ENCODE data around the gene GALR2. TPM values are rescaled to one million over a fixed set of nuclear protein-coding genes. Genes with fewer than 3 reads are reported as not detected.

Gene GALR2
- total and polyA plus RNA-seq, 9 of the 15 experiments (the other 6 are each of a cell fraction or from before 2014, with no cell fraction given): 0.34 TPM; not detected in 8

DNA sequence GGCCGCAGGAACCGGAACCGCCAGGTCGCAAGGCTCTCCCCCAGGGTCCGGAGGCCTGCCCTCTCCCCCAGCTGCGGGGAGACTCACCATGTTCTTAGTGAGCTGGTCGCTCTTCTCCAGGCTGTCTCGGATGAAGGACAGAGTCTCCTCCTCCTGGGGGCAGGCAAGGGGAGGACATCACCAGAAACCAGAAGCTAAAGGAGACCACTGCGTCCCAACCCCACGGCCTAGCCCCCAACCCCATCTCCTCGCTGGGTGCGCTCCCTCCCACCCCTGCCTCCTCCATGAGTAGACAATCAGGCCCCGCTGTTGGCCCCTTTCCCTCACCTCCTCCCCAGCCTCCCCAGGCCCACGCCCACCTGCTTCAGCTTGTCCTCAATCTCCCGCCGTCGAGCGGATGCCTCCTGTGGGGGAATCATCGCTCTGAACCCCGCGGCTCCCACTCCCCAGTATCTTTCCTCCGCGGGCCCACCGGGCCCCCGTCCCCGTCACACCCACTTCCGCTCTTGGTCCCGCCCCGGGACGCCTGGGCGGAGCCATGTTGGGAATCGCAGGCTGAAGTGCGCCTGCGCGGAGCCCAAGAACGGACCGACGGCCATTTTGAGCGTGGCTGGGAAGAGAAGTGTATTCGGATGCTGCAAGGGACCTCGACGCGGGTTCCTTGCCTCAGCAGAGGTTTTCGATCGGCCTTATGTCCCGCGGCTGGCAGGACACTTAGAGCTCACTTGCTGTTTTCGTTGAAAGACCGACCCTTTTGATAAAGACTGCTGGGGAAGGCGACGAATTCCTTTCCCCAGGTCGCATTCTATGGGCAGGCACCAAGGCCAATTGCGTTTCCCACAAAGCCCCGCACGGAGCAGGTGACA, 28.9 kb downstream of the GALR2 start, which contains the start of gene EXOC7 (continued):
- TF ChIP-seq MYBL2 (IDR thresholded peaks at IDR 0.05; ENCODE audit: low read depth): no peak
- no peak for TF ChIP-seq MYBL2 (CRISPR knock-in tag; IDR thresholded peaks at IDR 0.05; ENCODE audit: borderline replicate concordance)
- no peak for TF ChIP-seq ETV6 (IDR thresholded peaks at IDR 0.05; ENCODE audit: borderline replicate concordance in 1 of 2, low read depth in 2 of 2, low read length in 1 of 2)
- no peak for TF ChIP-seq ETV6 (CRISPR knock-in tag; IDR thresholded peaks at IDR 0.05; ENCODE audit: borderline replicate concordance)
- TF ChIP-seq CBX1 (IDR thresholded peaks at IDR 0.05; ENCODE audit: low read depth): peak; percentile 20
- no peak for TF ChIP-seq HNRNPH1 (optimal IDR thresholded peaks at IDR 0.05; ENCODE audit: low read depth, low read length)
- TF ChIP-seq SPI1 (IDR thresholded peaks at IDR 0.05; ENCODE audit: borderline replicate concordance, low read depth, low read length): peak; percentile 96
- no peak for TF ChIP-seq BRF1 (IDR thresholded peaks at IDR 0.05; ENCODE audit: borderline replicate concordance, extremely low read depth, insufficient read length)
- TF ChIP-seq BDP1 (IDR thresholded peaks at IDR 0.05; ENCODE audit: insufficient read depth, insufficient read length): no peak
- no peak for TF ChIP-seq KLF10 (CRISPR knock-in tag; IDR thresholded peaks at IDR 0.05)
- TF ChIP-seq NONO (IDR thresholded peaks at IDR 0.05; ENCODE audit: low read depth in 2 of 2, low read length in 1 of 2): no peak
- TF ChIP-seq RBM39 (optimal IDR thresholded peaks at IDR 0.05; ENCODE audit: low read depth, low read length): no peak
- TF ChIP-seq ASH1L (IDR thresholded peaks at IDR 0.05; ENCODE audit: borderline replicate concordance, low read depth, partially characterized antibody): no peak
- TF ChIP-seq ESRRA (IDR thresholded peaks at IDR 0.05; ENCODE audit: borderline replicate concordance, low read depth): no peak
- no peak for TF ChIP-seq ATF7 (IDR thresholded peaks at IDR 0.05)
- no peak for TF ChIP-seq NUFIP1 (IDR thresholded peaks at IDR 0.05; ENCODE audit: partially characterized antibody)
- TF ChIP-seq PYGO2 (tag; IDR thresholded peaks at IDR 0.05): no peak
- peak; percentile 79; the same call in 1 of the 2 replicates for TF ChIP-seq L3MBTL2 (IDR thresholded peaks at IDR 0.05)
- TF ChIP-seq, protein P1, sequence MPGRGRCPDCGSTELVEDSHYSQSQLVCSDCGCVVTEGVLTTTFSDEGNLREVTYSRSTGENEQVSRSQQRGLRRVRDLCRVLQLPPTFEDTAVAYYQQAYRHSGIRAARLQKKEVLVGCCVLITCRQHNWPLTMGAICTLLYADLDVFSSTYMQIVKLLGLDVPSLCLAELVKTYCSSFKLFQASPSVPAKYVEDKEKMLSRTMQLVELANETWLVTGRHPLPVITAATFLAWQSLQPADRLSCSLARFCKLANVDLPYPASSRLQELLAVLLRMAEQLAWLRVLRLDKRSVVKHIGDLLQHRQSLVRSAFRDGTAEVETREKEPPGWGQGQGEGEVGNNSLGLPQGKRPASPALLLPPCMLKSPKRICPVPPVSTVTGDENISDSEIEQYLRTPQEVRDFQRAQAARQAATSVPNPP (IDR thresholded peaks at IDR 0.05; ENCODE audit: borderline replicate concordance, insufficient read depth, insufficient read length): no peak
- no peak for TF ChIP-seq ZNF224 (CRISPR knock-in tag; IDR thresholded peaks at IDR 0.05)
- no peak for TF ChIP-seq CBFA2T3 (IDR thresholded peaks at IDR 0.05)
- TF ChIP-seq SRF (CRISPR knock-in tag; IDR thresholded peaks at IDR 0.05): 0 out of 4 replicates have a peak, but pooled peaks of 1 of the 2 experiments have one; percentile 23
- no peak for TF ChIP-seq ZNF217 (CRISPR knock-in tag; IDR thresholded peaks at IDR 0.05)
- no peak for TF ChIP-seq ADNP (tag; IDR thresholded peaks at IDR 0.05)
- TF ChIP-seq NR2F6 (CRISPR knock-in tag; IDR thresholded peaks at IDR 0.05): no peak
- TF ChIP-seq RBM14 (IDR thresholded peaks at IDR 0.05; ENCODE audit: borderline replicate concordance, insufficient read depth, low read depth, low read length): no peak
- TF ChIP-seq, protein P2, sequence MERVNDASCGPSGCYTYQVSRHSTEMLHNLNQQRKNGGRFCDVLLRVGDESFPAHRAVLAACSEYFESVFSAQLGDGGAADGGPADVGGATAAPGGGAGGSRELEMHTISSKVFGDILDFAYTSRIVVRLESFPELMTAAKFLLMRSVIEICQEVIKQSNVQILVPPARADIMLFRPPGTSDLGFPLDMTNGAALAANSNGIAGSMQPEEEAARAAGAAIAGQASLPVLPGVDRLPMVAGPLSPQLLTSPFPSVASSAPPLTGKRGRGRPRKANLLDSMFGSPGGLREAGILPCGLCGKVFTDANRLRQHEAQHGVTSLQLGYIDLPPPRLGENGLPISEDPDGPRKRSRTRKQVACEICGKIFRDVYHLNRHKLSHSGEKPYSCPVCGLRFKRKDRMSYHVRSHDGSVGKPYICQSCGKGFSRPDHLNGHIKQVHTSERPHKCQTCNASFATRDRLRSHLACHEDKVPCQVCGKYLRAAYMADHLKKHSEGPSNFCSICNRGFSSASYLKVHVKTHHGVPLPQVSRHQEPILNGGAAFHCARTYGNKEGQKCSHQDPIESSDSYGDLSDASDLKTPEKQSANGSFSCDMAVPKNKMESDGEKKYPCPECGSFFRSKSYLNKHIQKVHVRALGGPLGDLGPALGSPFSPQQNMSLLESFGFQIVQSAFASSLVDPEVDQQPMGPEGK (CRISPR knock-in tag; IDR thresholded peaks at IDR 0.05; ENCODE audit: borderline replicate concordance): no peak

All from K562 (cell line).